GM12872 (cell line): Measurements from ENCODE around the gene SPATC1L.

Source experiments
- CTCF ChIP-seq: IDR thresholded peaks from 3 replicates; pipeline ENCODE4 v1.5.1; 2011; ENCODE audit warnings: low read depth, mild to moderate bottlenecking, low read length, moderate library complexity; ENCODE audit not compliant: insufficient read depth

SPATC1L gene

GRCh38 chr21:46212721-46213484, 28.6 kb upstream of the SPATC1L start:
- TF ChIP-seq CTCF: no peak

- TF ChIP-seq CTCF: no peak
Observed at GRCh38 chr21:46211786-46212720, 27.8 kb upstream of the SPATC1L start.

- TF ChIP-seq CTCF: no peak
Observed at GRCh38 chr21:46211376-46211775, 27.1 kb upstream of the SPATC1L start.

- TF ChIP-seq CTCF: no peak
Observed at GRCh38 chr21:46210378-46211136, 26.3 kb upstream of the SPATC1L start.

GRCh38 chr21:46208761-46209721, 24.8 kb upstream of the SPATC1L start:
- no peak for TF ChIP-seq CTCF

GRCh38 chr21:46207920-46208591, 23.8 kb upstream of the SPATC1L start:
- TF ChIP-seq CTCF: no peak
